B cell (primary cell): ENCODE results near the gene RALY. TPM values are rescaled to one million over a fixed set of nuclear protein-coding genes. Genes with fewer than 3 reads are reported as not detected.

Experiments
- ATAC-seq: fragments of 200-7000 bp; cut with Tn5 transposase; one replicate; pipeline ENCODE4 v1.10.0; 2021; ENCODE audit warnings: low read depth, mild to moderate bottlenecking, moderate number of reproducible peaks, moderate library complexity
- CTCF ChIA-PET: fragments of 350-600 bp; sonication (Branson Sonifier 250); formaldehyde crosslinking; loops from one replicate; lab custom pipeline; 2021; ENCODE audit warnings: antibody characterized with exemption, inconsistent platforms; lab: Charles Lee
- POLR2A ChIA-PET: fragments of 350-600 bp; sonication (Branson Sonifier 250); formaldehyde crosslinking; loops from one replicate; lab custom pipeline; 2021; ENCODE audit warnings: antibody characterized with exemption; lab: Charles Lee
- DNase-seq: peaks from one replicate; pipeline ENCODE4 v3.0.0; 2013
- H2AFZ ChIP-seq: 2 replicates; pipeline ENCODE4 v1.6.1; 2012; ENCODE audit warnings: mild to moderate bottlenecking, low read depth, low read length; ENCODE audit not compliant: insufficient read depth, poor library complexity, severe bottlenecking
- H3K27ac ChIP-seq, 2 donors: 1 replicate in 1 of 2; 2 replicates in 1 of 2; pipeline ENCODE4 v1.5.1; 2012 to 2013; ENCODE audit warnings: low read length in 2 of 2, mild to moderate bottlenecking in 2 of 2, moderate library complexity in 1 of 2
- H3K27me3 ChIP-seq, 4 experiments: fragments of 200-600 bp in 1 of 4; sonication (generic) in 1 of 4; replicated peaks in 1 of 4; 1 replicate in 2 of 4; 2 replicates in 2 of 4; pipeline versions ENCODE4 v1.6.1 to v1.7.0; 2013 to 2016; ENCODE audit warnings: low read length in 3 of 4, mild to moderate bottlenecking in 2 of 4, mixed read lengths in 1 of 4, moderate library complexity in 1 of 4; ENCODE audit not compliant: insufficient read depth in 4 of 4, control insufficient read depth in 3 of 4; ENCODE audit errors: control extremely low read depth in 1 of 4
- H3K36me3 ChIP-seq, 2 experiments: replicated peaks in 1 of 2; 1 replicate in 1 of 2; 2 replicates in 1 of 2; pipeline versions ENCODE4 v1.6.1 to v1.7.1; 2013; ENCODE audit warnings: low read length in 1 of 2; ENCODE audit not compliant: insufficient read depth in 2 of 2, control insufficient read depth in 1 of 2; ENCODE audit errors: control extremely low read depth in 1 of 2, extremely low read depth in 1 of 2
- H3K4me1 ChIP-seq, 2 donors: fragments of 200-600 bp in 1 of 2; sonication (generic) in 1 of 2; 1 replicate in 1 of 2; 2 replicates in 1 of 2; pipeline versions ENCODE4 v1.5.1 to v1.6.1; 2013 to 2017; ENCODE audit warnings: low read length in 2 of 2; ENCODE audit not compliant: control insufficient read depth in 2 of 2, insufficient read depth in 2 of 2
- H3K4me2 ChIP-seq: replicated peaks from 2 replicates; pipeline ENCODE3; 2012; ENCODE audit warnings: mild to moderate bottlenecking, low read depth, low read length; ENCODE audit not compliant: poor library complexity, severe bottlenecking
- H3K4me3 ChIP-seq, 5 experiments: fragments of 200-600 bp in 1 of 5; sonication (generic) in 1 of 5; 1 replicate in 3 of 5; 2 replicates in 2 of 5; pipeline versions ENCODE4 v1.5.1 to v1.7.0; 2011 to 2016; ENCODE audit warnings: low read length in 4 of 5, mild to moderate bottlenecking in 4 of 5, low read depth in 2 of 5, control low read depth in 1 of 5, moderate library complexity in 1 of 5; ENCODE audit not compliant: insufficient read depth in 1 of 5; ENCODE audit errors: control extremely low read depth in 1 of 5, extremely low read depth in 1 of 5
- H3K79me2 ChIP-seq: fragments of 200-600 bp; sonication (generic); one replicate; pipeline ENCODE4 v1.6.0; 2016; ENCODE audit warnings: low read length; ENCODE audit not compliant: control insufficient read depth, insufficient read depth
- H3K9ac ChIP-seq: fragments of 200-600 bp; sonication (generic); 2 replicates; pipeline ENCODE4 v1.6.1; 2017; ENCODE audit warnings: mild to moderate bottlenecking, low read length, moderate library complexity
- H3K9me3 ChIP-seq, 3 donors: one replicate each; pipeline versions ENCODE4 v1.6.1 to v1.7.1; 2013; ENCODE audit warnings: low read length in 2 of 3; ENCODE audit not compliant: control insufficient read depth in 2 of 3, insufficient read depth in 1 of 3; ENCODE audit errors: control extremely low read depth in 1 of 3
- H4K20me1 ChIP-seq: 2 replicates; pipeline ENCODE4 v1.6.0; 2012; ENCODE audit warnings: mild to moderate bottlenecking, low read length; ENCODE audit not compliant: insufficient read depth, control insufficient read depth, poor library complexity, severe bottlenecking
- H3K27ac Mint-ChIP-seq: one replicate; pipeline ENCODE4 v1.8.0; 2021; ENCODE audit warnings: mixed read lengths
- H3K27me3 Mint-ChIP-seq: one replicate; pipeline ENCODE4 v1.8.0; 2021; ENCODE audit warnings: mixed read lengths
- H3K4me1 Mint-ChIP-seq: one replicate; pipeline ENCODE4 v1.8.0; 2021; ENCODE audit warnings: mixed read lengths
- H3K4me3 Mint-ChIP-seq: one replicate; pipeline ENCODE4 v1.8.0; 2021; ENCODE audit warnings: mixed read lengths
- H3K9me3 Mint-ChIP-seq: one replicate; pipeline ENCODE4 v1.8.0; 2022; ENCODE audit warnings: mixed read lengths; ENCODE audit not compliant: insufficient read depth
- CTCF ChIP-seq: fragments of 200-600 bp; IDR thresholded peaks from one replicate; pipeline ENCODE4 v1.8.0; 2022; ENCODE audit warnings: antibody characterized with exemption, mild to moderate bottlenecking
- EZH2 ChIP-seq: IDR thresholded peaks from 2 replicates; pipeline ENCODE4 v1.6.1; 2012; ENCODE audit warnings: borderline replicate concordance, low read depth, mild to moderate bottlenecking, moderate library complexity, low read length; ENCODE audit not compliant: insufficient read depth, poor library complexity, severe bottlenecking
- WGBS: methylation state at CpG from one replicate; pipeline ENCODE4 v1.1.5; 2013; ENCODE audit warnings: missing lambda C conversion rate; ENCODE audit not compliant: insufficient coverage; 5-methylcytosine and 5-hydroxymethylcytosine counted together
- intact Hi-C: fragments of 100-400 bp; cut with micrococcal nuclease; formaldehyde crosslinking; loops from one replicate; pipeline ENCODE4 v1.10.0; 2022
- polyA plus RNA-seq: library from polyadenylated mRNA; depleted of rRNA; stranded (reverse); fragments of >200 nt; gene quantifications from 2 replicates; pipeline ENCODE4 v1.2.3, GENCODE V29; 2012
- total RNA-seq, 2 donors: library from RNA; stranded (reverse); fragments of 120-200 nt in 1 of 2; gene quantifications; 1 replicate in 1 of 2; 2 replicates in 1 of 2; pipeline versions ENCODE4 v1.2.3 to v1.2.4, GENCODE V29; 2013 to 2022

RALY gene
- total and polyA plus RNA-seq, 2 donors (not counting 1 experiment from before 2014, with no cell fraction given), result 89.8 to 94.4 TPM

GRCh38 chr20:34029415-34029814 is 35.7 kb downstream of the RALY start:
- peaks cover 98% of the 10 kb centered on the region for H3K79me2 ChIP-seq
- no peaks in the 10 kb centered on the region for H3K9me3 ChIP-seq
- CTCF ChIA-PET, result no interaction called here
- DNase-seq (no peak), ATAC-seq (no peak)
- H3K4me3 ChIP-seq, result no peak overlapping the region
- H3K27me3 Mint-ChIP-seq, result no peaks in the 10 kb centered on the region
- H3K27ac ChIP-seq, result no peak overlapping the region
- POLR2A ChIA-PET, result no interaction called here
- no peak overlapping the region for H3K27ac Mint-ChIP-seq
- WGBS, result 92% methylated on average over 1 of the region's 1 CpG
- no peaks in the 10 kb centered on the region for H3K27me3 ChIP-seq
- H3K4me3 Mint-ChIP-seq, result no peak overlapping the region
- TF ChIP-seq CTCF, result no peak
- TF ChIP-seq EZH2, result no peak
- no peak overlapping the region for H3K9ac ChIP-seq
- peaks cover 5 to 40% of the 10 kb centered on the region in 2 experiments for H3K36me3 ChIP-seq
- intact Hi-C loops, result no loop called here
- H2AFZ ChIP-seq, result no peak overlapping the region
- peaks cover 4 to 7% of the 10 kb centered on the region in 2 donors for H3K4me1 ChIP-seq
- H3K4me2 ChIP-seq, result no peak overlapping the region
- H4K20me1 ChIP-seq, result peaks cover 97% of the 10 kb centered on the region
- H3K4me1 Mint-ChIP-seq, result peaks cover 44% of the 10 kb centered on the region
- H3K9me3 Mint-ChIP-seq, result no peaks in the 10 kb centered on the region

- ChIA-PET POLR2A (no interaction called here), CTCF (interaction anchor here (0.9 kb wide), 1 partner anchor 17 kb away, joined by 7 read pairs; no protein-coding TSS in a partner anchor)
- peaks cover 37% of the 10 kb centered on the region for H3K4me1 Mint-ChIP-seq
- H3K4me1 ChIP-seq, result peaks cover 0 to under 1% of the 10 kb centered on the region in 2 donors
- no peak overlapping the region for H3K9ac ChIP-seq
- H3K9me3 Mint-ChIP-seq, result no peaks in the 10 kb centered on the region
- no peaks in the 10 kb centered on the region for H3K27me3 ChIP-seq
- ATAC-seq (no peak), DNase-seq (no peak)
- no peak overlapping the region for H3K27ac ChIP-seq
- H2AFZ ChIP-seq, result no peak overlapping the region
- H4K20me1 ChIP-seq, result peaks cover 93% of the 10 kb centered on the region
- no peak overlapping the region for H3K4me2 ChIP-seq
- peaks cover 98% of the 10 kb centered on the region for H3K79me2 ChIP-seq
- H3K4me3 Mint-ChIP-seq, result no peak overlapping the region
- TF ChIP-seq EZH2 (no peak), CTCF (no peak)
- H3K27me3 Mint-ChIP-seq, result no peaks in the 10 kb centered on the region
- no peak overlapping the region for H3K27ac Mint-ChIP-seq
- H3K36me3 ChIP-seq, result peaks cover 5 to 42% of the 10 kb centered on the region in 2 experiments
- H3K9me3 ChIP-seq, result no peaks in the 10 kb centered on the region
- 88% methylated on average over 1 of the region's 1 CpG for WGBS
- intact Hi-C loops, result no loop called here
- H3K4me3 ChIP-seq, result no peak overlapping the region
Observed at GRCh38 chr20:34030456-34030855, 36.7 kb downstream of the RALY start.
